COLO829 (cell line): Measurements from ENCODE around the gene KANK4.

Experiments
- DNase-seq: peaks from one replicate; pipeline ENCODE4 v3.0.0; 2012; ENCODE audit warnings: low spot score

KANK4 gene

DNA sequence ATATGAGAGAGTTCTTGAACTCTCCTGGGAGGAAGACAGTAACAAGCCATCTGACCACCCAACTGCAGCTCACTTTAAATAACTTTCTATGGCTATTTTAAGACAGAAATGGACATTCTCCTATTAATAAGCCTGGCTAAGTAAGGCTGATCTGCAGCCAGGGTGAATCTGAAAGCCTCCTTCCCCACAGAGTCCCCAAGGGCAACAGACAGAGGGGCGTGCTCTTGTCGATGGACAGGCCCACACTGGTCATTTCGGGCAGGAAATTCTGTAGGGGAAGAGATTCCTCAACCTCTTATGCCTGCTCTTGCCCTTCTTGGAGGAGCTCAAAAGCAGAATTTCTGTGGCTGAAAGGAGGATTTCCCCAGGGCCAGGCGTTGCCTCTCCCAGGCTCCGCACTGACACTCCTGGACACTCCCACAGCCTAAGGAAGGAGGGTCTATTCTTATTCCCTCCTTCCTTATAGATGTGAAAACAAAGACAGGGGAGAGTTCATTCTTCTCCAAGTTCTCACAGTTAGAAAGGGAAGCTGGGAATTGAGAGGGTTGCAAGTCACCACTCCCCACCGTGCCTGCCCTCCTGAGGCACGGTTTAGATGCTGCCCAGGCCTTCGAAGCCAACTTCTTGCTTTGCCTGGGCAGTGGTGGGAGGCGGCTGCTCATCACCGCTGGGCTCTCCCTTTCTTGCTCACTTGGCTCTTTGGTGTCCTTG is 17.9 kb upstream of the KANK4 start:
- DNase-seq: no peak

- no peak for DNase-seq
Measured at GRCh38 chr1:62336638-62336994, 17.4 kb upstream of the KANK4 start.

DNA sequence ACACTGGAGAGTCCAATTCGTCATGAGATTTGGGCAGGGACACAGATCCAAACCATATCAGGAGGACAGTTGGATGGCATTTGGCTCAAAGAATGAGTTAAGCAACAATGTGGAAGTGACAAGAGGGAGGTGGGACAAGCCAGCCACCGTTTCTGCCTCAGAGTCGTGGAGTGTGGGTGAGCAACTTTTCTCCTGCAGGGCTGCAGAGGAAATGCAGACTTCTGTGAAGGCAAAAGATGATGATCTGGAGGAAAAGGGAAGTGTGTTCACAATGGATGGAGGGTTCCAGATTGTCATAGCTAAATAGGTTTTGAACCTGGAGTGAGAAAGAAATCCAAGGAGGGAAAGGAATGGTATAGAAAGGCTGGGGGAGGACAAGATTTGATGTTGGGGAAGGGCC is 16.4 kb upstream of the KANK4 start:
- no peak for DNase-seq

GRCh38 chr1:62334434-62334985 is 15.3 kb upstream of the KANK4 start:
- DNase-seq: no peak

GRCh38 chr1:62333441-62333840 is 14.2 kb upstream of the KANK4 start:
- no peak for DNase-seq

DNA sequence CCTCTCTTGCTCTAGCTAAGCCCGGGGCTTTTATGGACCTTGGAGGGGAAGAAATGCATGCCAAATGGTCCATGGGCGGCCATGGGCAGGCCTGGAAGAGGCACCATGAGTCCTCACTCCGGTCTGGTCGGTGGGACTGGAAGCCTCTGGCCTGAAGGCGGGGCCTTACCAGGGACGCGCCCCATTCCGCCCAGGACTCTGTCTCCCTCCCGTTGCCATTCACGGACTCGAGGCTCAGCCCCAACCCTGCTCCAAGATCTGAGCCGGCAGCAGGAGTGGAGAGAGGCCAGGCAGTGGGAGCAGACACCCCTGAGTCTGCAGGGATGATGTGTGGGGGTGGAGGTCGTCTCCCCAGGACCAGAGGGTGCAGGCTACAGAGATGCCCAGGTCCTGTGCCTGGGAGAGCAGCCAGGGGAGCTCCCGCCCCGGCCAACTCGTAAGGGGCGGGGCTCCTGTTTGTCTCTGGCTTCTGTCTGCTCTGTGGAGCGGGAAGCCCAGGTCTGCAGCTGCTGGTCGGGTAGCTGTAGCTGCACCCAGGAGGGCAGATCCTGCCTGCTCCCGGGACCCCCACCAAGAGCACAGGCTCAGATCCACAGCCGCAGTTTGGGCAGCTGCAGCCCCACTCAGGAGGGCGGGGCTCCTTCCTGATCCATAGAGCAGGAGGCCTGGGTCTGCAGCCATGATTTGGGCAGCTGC is 8.3 kb upstream of the KANK4 start:
- no peak for DNase-seq

- DNase-seq: no peak
Measured at GRCh38 chr1:62325681-62326080, 6.4 kb upstream of the KANK4 start.

- DNase-seq: no peak
Measured at GRCh38 chr1:62325081-62325480, 5.8 kb upstream of the KANK4 start.

GRCh38 chr1:62321446-62321845 is 2.2 kb upstream of the KANK4 start:
- peak; percentile 29 for DNase-seq

- no peak for DNase-seq
Measured at GRCh38 chr1:62318320-62318755, 896 bp downstream of the KANK4 start.

GRCh38 chr1:62317021-62317768 is 2.0 kb downstream of the KANK4 start:
- DNase-seq: no peak

GRCh38 chr1:62316135-62316534 is 3.1 kb downstream of the KANK4 start:
- DNase-seq: no peak

- no peak for DNase-seq
Measured at GRCh38 chr1:62315387-62315786, 3.8 kb downstream of the KANK4 start.

DNA sequence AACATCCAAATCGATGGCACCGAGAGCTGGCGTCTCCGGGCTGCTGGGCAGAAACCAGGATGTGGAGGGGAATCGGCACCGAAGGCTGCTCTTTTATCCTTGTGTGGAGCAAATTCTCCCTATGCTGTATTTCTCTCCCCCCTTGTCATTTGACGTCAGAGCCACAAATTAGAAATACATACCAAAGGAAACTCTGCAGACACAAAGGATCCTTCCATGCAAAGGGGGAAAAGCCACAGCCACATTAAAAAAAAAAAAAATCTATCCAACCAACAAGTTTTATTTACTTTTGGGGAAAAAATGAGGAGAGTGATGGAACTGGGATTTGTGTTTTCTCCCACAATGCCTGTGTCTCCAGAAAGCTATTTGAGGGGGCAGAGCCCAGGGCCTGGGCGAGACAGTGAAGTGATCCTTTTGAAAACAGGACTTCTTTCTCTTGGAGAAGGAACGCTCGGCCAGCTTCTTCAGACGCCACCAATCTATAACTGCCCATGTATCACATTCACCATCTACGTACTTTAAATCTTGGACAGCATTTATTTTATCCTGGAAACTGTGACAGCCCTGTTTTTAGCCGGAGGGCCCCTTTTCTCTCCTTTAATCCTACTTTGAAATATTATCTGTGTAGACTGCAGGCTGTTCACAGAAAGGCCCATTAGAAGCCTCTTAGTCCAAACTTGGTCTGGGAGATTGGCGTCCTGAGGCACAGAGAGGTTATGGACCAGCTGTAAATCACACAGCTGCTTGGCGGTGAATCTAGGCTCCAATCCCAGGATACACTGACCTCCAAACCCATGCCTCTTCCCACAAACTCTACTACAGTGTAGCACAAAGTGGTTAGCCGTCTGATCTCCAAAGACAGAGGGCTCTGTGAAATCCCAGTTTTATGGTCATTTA is 4.5 kb downstream of the KANK4 start:
- no peak for DNase-seq

DNA sequence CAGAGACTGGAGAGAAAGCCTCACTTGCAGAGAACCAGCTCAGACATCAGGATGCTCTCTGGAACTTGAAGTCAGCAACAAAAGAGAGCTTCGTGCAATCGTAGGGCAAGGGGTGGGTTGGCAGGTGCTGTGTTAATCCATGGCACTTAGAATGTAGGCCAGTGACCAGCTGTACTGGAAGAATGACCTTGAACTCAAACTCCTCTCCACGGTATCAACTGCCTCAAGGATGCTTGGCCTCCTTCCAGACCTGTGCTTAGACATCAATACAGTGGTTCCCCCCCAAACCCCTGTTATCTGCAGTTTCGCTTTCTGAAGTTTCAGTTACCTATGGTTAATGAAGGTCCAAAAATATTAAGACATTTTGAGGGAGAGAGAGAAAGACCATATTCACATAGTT is 6.5 kb downstream of the KANK4 start:
- DNase-seq: no peak

DNA sequence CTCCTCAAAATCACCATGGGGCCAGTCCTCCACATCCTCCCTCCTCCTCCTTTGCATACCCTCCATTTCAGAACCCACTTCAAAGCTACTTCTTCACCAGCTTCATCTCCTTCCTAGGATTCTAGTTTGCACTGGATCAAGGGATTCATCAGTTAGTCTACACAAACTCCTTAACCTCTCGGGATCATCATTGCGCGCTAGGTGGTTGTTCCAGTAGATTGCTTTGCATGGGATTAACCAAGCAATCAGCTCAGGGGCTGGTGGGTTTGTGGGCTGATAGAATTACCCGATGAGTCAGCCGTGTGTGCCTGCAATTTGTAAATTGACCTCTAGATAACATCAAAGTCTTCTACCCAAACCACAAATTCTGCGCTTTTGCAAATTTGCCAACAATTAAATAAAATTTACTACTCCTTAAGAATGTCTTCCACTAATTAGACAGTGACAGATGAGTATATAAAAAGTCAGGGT is 7.7 kb downstream of the KANK4 start:
- DNase-seq: no peak

GRCh38 chr1:62309906-62310305 is 9.3 kb downstream of the KANK4 start:
- no peak for DNase-seq

DNA sequence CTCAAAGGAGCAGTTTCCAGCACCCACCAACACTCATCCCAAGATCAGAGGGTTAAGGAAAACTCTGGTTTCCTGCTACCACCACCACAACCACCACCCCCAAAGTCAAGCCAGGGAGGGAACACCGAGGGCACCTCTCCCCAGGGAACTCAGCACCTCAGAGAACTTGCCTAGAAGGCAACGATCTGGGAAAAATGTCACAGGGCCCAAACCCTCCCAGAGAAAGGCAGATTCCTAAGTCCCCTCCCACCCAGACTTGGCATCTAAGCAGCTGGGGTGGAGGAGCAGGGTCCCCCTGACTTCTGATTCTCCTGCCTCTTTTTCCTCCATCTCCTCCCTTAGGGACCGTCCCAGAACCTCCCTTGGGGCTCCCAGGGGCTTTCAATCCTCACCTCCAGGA is 10.6 kb downstream of the KANK4 start:
- DNase-seq: no peak

DNA sequence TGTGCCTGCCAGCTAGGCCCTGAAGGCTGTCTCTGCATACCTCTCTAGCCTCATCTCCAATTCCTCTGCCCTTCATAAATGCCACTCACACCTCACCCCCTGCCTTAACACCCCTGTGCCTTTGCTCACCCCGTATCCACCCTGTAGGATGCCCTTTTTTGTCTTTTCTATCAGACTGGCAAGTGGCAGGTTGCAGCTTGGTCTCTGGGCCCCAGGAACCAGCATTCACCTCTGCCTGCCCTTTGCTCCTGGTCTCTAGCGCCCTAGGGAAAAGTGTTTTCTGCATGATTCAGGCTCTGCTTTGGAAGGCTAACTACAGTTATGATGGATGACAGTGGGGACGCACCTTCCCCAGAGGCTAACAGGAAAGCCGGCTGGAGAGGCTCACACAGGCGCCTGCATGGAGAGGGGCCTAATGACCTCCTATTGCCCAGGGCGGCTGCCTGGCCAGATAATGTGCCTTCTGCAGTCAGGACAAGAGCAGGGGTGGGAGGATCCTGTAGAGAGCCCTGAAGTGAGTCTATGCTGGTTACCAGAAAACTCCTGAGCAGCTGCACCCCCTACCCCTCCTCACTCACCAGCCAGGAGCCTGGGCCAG is 11.2 kb downstream of the KANK4 start:
- no peak for DNase-seq

DNA sequence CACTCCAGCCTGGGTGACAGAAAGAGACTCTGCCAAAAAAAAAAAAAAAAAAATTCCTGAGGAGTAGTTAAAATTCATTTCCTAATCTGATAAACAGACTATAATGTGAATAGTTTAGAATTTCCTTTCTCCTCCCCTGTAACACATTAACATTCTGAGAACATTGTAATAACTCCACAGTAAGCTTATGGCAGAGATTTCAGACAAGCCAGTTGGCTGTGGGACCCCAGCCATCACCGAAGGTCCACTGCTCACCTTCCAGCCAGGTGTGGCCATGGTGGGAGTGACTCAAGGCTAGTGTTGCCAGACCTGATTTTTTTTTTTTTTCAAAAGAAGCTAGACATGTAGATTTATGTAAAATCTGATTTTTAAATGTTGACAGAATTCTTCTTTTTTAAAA is 11.8 kb downstream of the KANK4 start:
- no peak for DNase-seq

DNA sequence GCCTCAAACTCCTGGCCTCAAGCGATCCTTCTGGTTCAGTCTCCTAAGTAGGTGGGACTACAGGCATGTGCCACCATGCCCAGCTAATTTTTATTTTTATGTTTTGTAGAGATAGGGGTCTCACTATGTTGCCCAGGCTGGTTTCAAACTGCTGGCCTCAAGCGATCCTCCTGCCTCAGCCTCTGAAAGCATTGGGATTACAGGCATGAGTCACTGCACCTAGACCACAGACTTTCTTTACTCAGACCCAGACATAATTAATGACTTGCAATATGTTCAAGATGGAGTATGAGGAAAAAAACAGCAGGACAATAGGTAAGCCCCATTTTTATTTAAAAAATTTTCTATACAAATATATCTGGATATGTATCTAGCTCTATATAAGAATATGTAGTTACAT is 13.2 kb downstream of the KANK4 start:
- DNase-seq: no peak
